Fibroblast of lung (primary cell): ENCODE results near the gene TNK2.
A peak's percentile ranks its signal among the peaks of the same experiment; 100 is the strongest.

Source experiments
- EZH2 ChIP-seq: IDR thresholded peaks from 2 replicates; pipeline ENCODE4 v1.5.1; 2012; ENCODE audit warnings: low read length, control low read depth, mild to moderate bottlenecking; ENCODE audit errors: missing control alignments
- TF ChIP-seq, protein P1 (sequence below), 2 donors: IDR thresholded peaks in 1 of 2; conservative IDR thresholded peaks in 1 of 2; 1 replicate in 1 of 2; 2 replicates in 1 of 2; pipeline ENCODE4 v1.5.1; 2011 to 2012; ENCODE audit warnings: low read length in 2 of 2, control low read depth in 1 of 2, inconsistent platforms in 1 of 2, low read depth in 1 of 2, mild to moderate bottlenecking in 1 of 2

DNA sequence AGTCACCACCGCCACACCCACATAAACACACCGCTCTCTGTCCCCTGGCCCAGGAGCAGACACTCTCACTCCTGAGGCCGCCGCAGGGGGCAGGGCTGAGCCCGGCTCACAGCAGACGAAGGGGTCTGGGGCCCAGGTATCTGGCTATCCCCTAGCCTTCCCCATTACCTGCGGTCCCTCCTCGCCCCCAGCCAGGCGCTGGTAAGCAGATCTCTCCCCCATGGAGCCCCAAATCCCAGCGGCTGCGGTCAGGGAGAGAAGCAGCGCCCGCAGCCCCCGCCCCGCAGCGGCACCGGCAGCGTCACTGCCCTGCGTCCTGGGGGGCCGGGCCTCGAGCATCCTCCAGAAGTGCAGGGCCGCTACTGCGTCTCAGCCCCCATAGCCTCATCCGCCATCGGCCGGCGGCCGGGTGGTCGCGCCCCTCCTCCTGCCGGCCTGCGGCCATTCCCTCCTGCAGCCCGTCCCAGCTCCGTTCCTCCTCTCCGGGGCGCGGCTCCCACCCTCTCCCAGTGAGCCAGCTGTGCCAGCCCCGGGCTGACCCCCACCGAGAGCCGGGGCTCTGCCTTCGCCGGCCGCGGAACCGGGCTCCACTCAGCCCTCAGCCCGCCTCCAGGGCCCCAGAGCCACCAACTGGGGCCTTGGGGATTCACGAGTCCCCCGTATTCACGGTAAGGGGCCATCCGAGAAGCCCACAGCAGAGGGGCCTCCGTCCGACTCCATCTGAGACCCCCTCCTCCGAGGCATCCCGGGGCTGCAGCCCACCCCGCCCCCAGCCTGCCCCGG is 13.1 kb downstream of the TNK2 start:
- TF ChIP-seq, protein P1, sequence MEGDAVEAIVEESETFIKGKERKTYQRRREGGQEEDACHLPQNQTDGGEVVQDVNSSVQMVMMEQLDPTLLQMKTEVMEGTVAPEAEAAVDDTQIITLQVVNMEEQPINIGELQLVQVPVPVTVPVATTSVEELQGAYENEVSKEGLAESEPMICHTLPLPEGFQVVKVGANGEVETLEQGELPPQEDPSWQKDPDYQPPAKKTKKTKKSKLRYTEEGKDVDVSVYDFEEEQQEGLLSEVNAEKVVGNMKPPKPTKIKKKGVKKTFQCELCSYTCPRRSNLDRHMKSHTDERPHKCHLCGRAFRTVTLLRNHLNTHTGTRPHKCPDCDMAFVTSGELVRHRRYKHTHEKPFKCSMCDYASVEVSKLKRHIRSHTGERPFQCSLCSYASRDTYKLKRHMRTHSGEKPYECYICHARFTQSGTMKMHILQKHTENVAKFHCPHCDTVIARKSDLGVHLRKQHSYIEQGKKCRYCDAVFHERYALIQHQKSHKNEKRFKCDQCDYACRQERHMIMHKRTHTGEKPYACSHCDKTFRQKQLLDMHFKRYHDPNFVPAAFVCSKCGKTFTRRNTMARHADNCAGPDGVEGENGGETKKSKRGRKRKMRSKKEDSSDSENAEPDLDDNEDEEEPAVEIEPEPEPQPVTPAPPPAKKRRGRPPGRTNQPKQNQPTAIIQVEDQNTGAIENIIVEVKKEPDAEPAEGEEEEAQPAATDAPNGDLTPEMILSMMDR (conservative IDR thresholded peaks at IDR 0.05 in 1 of 2, IDR thresholded peaks at IDR 0.05 in 1 of 2; ENCODE audit: low read depth in 1 of 2, low read length in 2 of 2): peak; percentile 24 to 32
- TF ChIP-seq EZH2: no peak
